SK-N-DZ (cell line): Measurements from ENCODE around the gene ZNF787.

Experiments used
- DNase-seq: peaks from one replicate; pipeline ENCODE4 v3.0.0-alpha.2; 2015; ENCODE audit warnings: low spot score
- small RNA-seq, 2 experiments: library from RNA; depleted of rRNA; stranded (forward); fragments of <200 nt; gene quantifications; one replicate each; pipeline ENCODE3, GENCODE V24; 2014

ZNF787 gene

DNA sequence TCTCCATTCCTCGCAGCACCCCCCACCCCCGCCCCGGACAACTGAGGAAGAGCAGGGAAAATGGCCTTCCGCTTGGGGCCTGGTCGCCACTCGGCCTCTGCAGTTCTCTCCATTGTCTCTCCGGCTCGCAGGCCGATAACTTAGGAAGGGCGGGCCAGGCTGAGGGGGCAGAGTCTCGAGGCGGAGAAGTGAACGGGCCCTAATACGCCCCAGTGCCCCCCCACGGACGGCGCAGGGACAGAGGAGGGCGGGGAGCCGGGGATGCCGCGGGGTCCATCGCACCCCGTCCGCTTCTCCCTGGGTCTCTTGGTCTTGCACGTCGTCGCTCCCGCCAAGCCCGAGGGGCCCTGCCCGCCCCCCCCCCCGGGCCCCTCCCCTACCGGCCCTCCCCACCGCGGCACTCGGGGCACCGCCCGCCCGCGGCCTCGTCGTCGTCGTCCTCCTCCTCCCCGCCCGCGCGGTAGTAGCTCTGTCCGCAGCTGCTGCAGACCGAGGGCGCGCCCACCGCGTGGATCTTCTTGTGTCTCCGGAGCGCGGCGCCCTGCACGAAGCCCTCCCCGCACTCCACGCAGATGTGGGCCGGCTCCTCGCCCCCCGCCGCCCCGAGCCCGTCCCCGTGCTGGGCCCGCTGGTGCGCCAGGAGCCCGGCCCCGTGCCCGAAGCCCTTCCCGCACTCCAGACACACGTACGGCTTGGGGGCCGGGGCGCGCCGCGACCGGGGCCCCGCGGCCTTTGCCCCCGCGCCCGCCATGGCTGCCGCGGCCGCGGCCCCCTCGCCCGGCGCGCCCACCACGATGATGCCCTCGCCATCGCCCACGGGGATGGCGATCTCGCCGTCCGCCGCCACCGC is 33.2 kb downstream of the ZNF787 start:
- DNase-seq: no peak

- DNase-seq: no peak
Measured at GRCh38 chr19:56086671-56087430, 34.2 kb downstream of the ZNF787 start.

DNA sequence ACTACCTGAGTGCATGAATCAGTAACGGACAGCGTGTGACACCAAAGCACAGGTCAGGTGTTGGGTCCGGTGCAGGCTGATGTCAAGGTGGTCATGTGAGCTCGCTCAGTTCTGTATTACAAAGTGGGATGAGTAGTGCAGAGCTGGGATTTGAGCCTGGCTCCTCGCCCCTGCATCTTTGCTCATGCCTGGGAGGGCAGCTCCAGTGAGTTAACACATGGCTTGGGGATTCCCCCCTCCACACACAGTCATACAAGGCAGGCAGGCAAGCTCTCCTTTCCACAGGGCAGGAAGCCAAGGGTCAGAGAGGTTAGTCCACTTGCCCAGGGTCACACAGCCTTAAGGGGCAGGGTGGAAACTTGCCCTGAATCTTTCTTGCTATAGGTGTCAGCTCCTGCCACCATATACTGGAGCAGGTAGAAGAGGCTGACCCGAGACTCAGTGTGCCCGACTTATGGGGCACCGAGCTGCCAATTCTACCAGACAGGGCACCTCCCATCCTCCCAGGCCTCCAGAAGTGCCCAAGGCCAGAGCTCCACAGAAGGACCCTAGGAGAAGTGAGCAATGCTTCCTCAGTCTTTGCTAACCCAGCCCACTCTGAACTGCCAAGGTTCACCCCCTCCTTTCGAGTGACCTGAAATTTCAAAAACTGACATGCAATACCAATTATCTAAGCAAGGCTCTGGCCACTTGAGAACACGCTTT is 35.4 kb downstream of the ZNF787 start:
- DNase-seq: no peak

DNA sequence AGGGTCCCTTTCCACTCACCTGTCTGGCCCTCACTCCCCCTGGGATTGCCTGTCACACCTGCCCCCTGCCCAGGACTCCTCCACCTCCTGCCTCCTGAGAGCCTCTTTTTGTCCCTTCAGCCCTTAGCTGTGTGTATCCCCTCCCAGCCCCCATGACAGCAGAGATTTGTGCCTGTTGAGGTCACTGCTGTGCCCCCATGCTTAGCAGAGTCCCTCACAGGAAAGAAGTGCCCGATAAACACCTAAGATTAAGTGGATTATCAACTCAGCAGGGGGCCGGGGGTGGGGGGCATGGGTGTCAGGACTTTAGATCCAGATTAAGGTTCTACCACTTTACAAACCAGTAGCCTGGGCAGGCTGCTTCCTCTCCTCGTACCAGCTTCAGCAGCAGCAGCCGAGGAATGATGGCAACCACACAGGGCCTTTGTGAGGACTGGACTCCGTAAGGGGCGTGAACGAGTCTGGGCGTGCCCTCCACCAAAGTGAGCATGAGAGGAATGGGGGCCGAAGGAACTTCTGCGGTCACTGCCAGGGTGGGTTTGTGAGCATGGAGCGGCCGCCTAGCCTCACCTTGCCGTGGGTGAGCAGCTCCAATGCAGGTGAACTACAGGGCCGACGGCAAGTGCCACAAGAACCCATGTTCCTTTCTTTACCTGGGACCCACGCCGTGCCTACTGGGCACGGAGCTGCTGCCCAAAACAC is 36.1 kb downstream of the ZNF787 start:
- DNase-seq: no peak

DNA sequence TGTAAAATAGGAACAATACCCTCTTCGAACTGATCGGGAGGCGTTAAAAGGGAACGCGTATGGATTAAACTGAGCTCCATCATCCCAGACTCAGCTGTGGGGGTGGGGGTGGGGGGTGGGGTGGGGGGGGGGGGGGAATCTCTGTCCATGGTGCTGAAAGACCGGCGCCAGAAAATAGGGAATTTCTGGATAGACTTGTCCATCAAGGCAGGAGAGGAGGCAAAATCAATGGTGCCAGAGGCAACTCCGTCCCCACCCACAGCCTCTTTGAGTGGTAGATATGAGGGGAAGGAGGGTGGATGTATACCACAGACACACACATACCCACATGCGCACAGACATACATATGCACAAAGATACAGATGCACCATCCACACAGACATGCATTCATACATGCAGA is 37.4 kb downstream of the ZNF787 start:
- DNase-seq: no peak

DNA sequence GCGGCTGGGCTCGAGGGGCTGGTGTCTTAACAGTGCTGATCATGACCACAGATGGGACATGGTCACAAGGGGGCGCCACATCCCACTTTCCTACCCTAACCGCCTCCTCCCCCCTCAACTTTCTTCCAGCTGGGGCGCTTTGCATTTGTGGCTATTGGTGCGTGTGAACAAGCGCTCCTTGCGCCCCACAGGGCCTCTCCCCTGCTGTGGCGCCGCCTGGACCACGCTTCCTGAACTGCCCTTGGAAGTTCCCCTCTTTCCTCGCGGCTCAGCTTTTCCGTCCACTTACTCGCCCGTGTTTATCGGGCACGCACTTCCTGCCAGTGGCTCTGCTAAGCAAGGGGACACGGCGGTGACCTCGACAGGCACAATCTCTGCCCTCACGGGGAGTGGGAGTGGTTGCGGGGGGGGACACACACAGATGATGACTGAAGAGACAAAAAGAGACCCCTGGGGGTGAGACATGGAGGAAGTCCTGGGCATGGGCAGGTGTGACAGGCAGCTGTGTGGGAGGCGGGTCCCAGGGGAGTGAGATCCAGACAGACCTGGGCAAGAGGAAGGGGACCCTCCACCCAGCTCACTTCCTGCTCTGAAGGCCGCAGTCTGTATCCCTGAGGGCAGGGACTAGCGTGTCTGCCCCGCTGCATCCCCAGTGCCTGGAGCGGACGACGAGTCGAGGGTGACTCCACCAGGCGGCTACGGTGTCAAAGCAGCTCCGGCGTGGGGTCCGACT is 40.3 kb downstream of the ZNF787 start:
- DNase-seq: peak; percentile 38

DNA sequence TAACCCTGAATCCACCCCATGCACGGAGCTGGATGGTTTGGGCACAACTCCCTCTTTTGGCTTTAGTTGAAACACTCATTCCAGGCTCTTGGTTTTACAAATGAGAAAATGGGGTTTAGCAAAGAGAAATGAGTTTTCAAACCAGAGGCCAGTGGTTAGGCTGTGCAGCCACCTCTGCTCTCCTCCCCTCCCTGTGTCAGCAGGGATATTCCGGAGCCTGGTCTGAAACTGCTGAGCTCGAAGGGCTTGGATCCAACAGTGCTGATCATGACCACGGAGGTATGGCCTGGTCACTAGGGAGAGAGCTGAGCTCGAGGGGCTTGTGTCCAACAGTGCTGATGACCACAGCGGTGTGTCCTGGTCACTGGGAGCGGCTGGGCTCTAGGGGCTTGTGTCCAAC is 41.5 kb downstream of the ZNF787 start:
- DNase-seq: no peak

DNA sequence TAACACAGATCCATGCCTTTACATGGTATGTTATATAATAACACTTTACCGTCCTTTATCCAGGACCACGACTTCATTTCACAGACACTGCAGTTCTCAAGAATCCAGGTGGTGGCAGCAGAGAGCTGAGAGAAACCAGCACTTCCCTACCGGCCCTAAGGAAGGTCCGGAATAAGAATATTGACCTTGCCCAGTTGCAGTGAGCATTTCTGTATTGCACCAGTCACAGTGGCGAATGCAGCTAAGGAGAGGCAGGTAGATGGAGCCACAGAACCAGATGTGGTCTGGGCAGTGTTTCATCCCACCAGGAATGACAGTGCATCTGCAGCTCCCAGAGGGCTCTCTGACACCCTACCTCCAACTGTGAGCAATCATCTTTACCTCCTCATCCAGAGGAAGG is 44.6 kb downstream of the ZNF787 start:
- DNase-seq: peak; percentile 39

- no peak for DNase-seq
Measured at GRCh38 chr19:56071151-56071550, 49.9 kb downstream of the ZNF787 start.

- no peak for DNase-seq
Measured at GRCh38 chr19:56069642-56070041, 51.5 kb downstream of the ZNF787 start.

GRCh38 chr19:56066152-56067023 is 54.7 kb downstream of the ZNF787 start:
- peak; percentile 48 for DNase-seq

- no peak for DNase-seq
Measured at GRCh38 chr19:56053596-56053995, 67.5 kb downstream of the ZNF787 start.

Small RNA genes lying within 50 kb of the gene (small RNA-seq; reads per million reads assigned to genes)
- 0 reads per million in 2 experiments for gene AC024580.2
- gene RF00019: 0 reads per million in 2 experiments
